ENCODE results near the gene TIPARP. TPM values are rescaled to one million over a fixed set of nuclear protein-coding genes. Genes with fewer than 3 reads are reported as not detected.

TIPARP gene
- total RNA-seq, 1 experiment from 2014 or later: 35.0 TPM

- no peaks in the 10 kb centered on the region for H3K79me2 ChIP-seq (ENCODE audit: low read depth)
- H3K27ac ChIP-seq: no peak overlapping the region
- H3F3A ChIP-seq (ENCODE audit: insufficient read depth, low read depth): no peaks in the 10 kb centered on the region
- intact Hi-C loops (cut with micrococcal nuclease; ENCODE audit: unreplicated experiment): no loop called here
- no peak overlapping the region for H3K4me2 ChIP-seq
- no peaks in the 10 kb centered on the region for H4K20me1 ChIP-seq (ENCODE audit: insufficient read depth)
- H2AFZ ChIP-seq: no peak overlapping the region
- H3K27me3 ChIP-seq (ENCODE audit: insufficient read depth, low read depth): no peaks in the 10 kb centered on the region
- CTCF ChIA-PET: no interaction called here
- H3K9me2 ChIP-seq (ENCODE audit: insufficient read depth): no peaks in the 10 kb centered on the region; the same call in 1 of the 2 replicates
- no TSS peak for BruUV-seq (replicated peaks)
- no peak for DNase-seq
- TF ChIP-seq EZH2 (IDR thresholded peaks at IDR 0.05; ENCODE audit: low read depth) (no peak), CTCF (conservative IDR thresholded peaks at IDR 0.05) (no peak)
- no peak overlapping the region for H3K4me3 ChIP-seq
- POLR2A ChIA-PET (ENCODE audit: unreplicated experiment): no interaction called here
- no peaks in the 10 kb centered on the region for H3K9me3 ChIP-seq (ENCODE audit: insufficient read depth, low read depth)
- no peaks in the 10 kb centered on the region for H3K36me3 ChIP-seq (ENCODE audit: low read depth)
- H3K4me1 ChIP-seq (replicated peaks; ENCODE audit: insufficient read depth): no peaks in the 10 kb centered on the region; the same call in 1 of the 2 replicates
These were observed 36.1 kb upstream of the TIPARP start for GRCh38 chr3:156638271-156638670.

- no peaks in the 10 kb centered on the region; the same call in 1 of the 2 replicates for H3K9me2 ChIP-seq (ENCODE audit: insufficient read depth)
- no peaks in the 10 kb centered on the region for H3K36me3 ChIP-seq (ENCODE audit: low read depth)
- no peak for DNase-seq
- TF ChIP-seq EZH2 (IDR thresholded peaks at IDR 0.05; ENCODE audit: low read depth): no peak
- no peak for TF ChIP-seq CTCF (conservative IDR thresholded peaks at IDR 0.05)
- no peaks in the 10 kb centered on the region for H3F3A ChIP-seq (ENCODE audit: insufficient read depth, low read depth)
- no peak overlapping the region for H3K27ac ChIP-seq
- POLR2A ChIA-PET (ENCODE audit: unreplicated experiment): no interaction called here
- H3K9me3 ChIP-seq (ENCODE audit: insufficient read depth, low read depth): no peaks in the 10 kb centered on the region
- no peak overlapping the region for H2AFZ ChIP-seq
- CTCF ChIA-PET: no interaction called here
- no peaks in the 10 kb centered on the region for H3K27me3 ChIP-seq (ENCODE audit: insufficient read depth, low read depth)
- no peaks in the 10 kb centered on the region for H4K20me1 ChIP-seq (ENCODE audit: insufficient read depth)
- H3K4me1 ChIP-seq (replicated peaks; ENCODE audit: insufficient read depth): no peaks in the 10 kb centered on the region; the same call in 1 of the 2 replicates
- intact Hi-C loops (cut with micrococcal nuclease; ENCODE audit: unreplicated experiment): no loop called here
- BruUV-seq (replicated peaks): no TSS peak
- no peak overlapping the region for H3K4me2 ChIP-seq
- H3K4me3 ChIP-seq: no peak overlapping the region
- H3K79me2 ChIP-seq (ENCODE audit: low read depth): no peaks in the 10 kb centered on the region
These were observed 34.9 kb upstream of the TIPARP start for GRCh38 chr3:156639414-156640023.

- Histone ChIP-seq H3K36me3 (ENCODE audit: low read depth) (no peaks in the 10 kb centered on the region), H3K79me2 (ENCODE audit: low read depth) (no peaks in the 10 kb centered on the region), H3K4me1 (replicated peaks; ENCODE audit: insufficient read depth) (no peaks in the 10 kb centered on the region; the same call in 1 of the 2 replicates), H3K27ac (no peak overlapping the region), H2AFZ (no peak overlapping the region), H3K9me2 (ENCODE audit: insufficient read depth) (no peaks in the 10 kb centered on the region; the same call in 1 of the 2 replicates), H4K20me1 (ENCODE audit: insufficient read depth) (no peaks in the 10 kb centered on the region), H3K9me3 (ENCODE audit: insufficient read depth, low read depth) (no peaks in the 10 kb centered on the region), H3K4me2 (no peak overlapping the region), H3K27me3 (ENCODE audit: insufficient read depth, low read depth) (no peaks in the 10 kb centered on the region), H3F3A (ENCODE audit: insufficient read depth, low read depth) (no peaks in the 10 kb centered on the region), H3K4me3 (no peak overlapping the region)
- ChIA-PET CTCF (no interaction called here), POLR2A (ENCODE audit: unreplicated experiment) (interaction anchor here (0.7 kb wide), 1 partner anchor 262 kb away, joined by 5 read pairs; no protein-coding TSS in a partner anchor)
- no peak for DNase-seq
- intact Hi-C loops (cut with micrococcal nuclease; ENCODE audit: unreplicated experiment): no loop called here
- TF ChIP-seq EZH2 (IDR thresholded peaks at IDR 0.05; ENCODE audit: low read depth) (no peak), CTCF (conservative IDR thresholded peaks at IDR 0.05) (no peak)
- BruUV-seq (replicated peaks): no TSS peak
These were observed 32.8 kb upstream of the TIPARP start for GRCh38 chr3:156641618-156641975.
